WTC11 (cell line): ENCODE data around the gene CRACR2B.

Source experiments
- JUN ChIP-seq: sonication (generic); formaldehyde crosslinking; IDR thresholded peaks from 2 replicates; pipeline ENCODE4 v1.8.0; 2023; ENCODE audit warnings: mild to moderate bottlenecking, missing genetic modification reagents
- PREB ChIP-seq: sonication (generic); formaldehyde crosslinking; IDR thresholded peaks from 2 replicates; pipeline ENCODE4 v1.8.1; 2022; ENCODE audit warnings: mild to moderate bottlenecking, missing genetic modification reagents, moderate library complexity, borderline replicate concordance
- ZNF416 ChIP-seq: fragments of 250-450 bp; sonication (Bioruptor Pico); IDR thresholded peaks from 2 replicates; pipeline ENCODE4 v1.9.0; 2021; ENCODE audit warnings: mild to moderate bottlenecking, inconsistent platforms
- TF ChIP-seq, protein P1 (sequence below): fragments of 200-600 bp; IDR thresholded peaks from 2 replicates; pipeline ENCODE4 v1.8.0; 2022; ENCODE audit warnings: antibody characterized with exemption
- TF ChIP-seq, protein P2 (sequence below): sonication (generic); formaldehyde crosslinking; IDR thresholded peaks from 2 replicates; pipeline ENCODE4 v1.8.0; 2022; ENCODE audit warnings: mild to moderate bottlenecking, missing genetic modification reagents

DNA sequence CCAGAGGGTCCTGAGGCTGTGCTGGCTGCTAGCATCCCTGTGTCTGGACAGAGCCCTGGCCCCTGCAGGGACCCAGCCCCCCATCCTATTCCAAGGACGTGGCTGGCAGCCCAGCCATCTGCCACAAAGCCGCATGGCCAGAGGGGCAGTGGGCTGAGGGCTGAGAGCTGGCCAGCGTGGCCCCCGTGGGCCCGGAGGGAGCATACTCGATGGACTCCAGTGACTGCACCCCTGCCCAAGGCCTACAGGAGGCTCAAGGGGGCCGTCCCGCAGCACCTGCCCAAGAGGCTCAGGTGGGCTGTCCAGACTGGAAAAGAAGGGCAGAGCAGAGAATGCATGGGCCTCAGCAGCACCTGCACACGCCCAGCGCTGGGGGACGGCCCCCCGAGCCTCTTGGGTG, 28.1 kb downstream of the CRACR2B start:
- TF ChIP-seq, protein P1, sequence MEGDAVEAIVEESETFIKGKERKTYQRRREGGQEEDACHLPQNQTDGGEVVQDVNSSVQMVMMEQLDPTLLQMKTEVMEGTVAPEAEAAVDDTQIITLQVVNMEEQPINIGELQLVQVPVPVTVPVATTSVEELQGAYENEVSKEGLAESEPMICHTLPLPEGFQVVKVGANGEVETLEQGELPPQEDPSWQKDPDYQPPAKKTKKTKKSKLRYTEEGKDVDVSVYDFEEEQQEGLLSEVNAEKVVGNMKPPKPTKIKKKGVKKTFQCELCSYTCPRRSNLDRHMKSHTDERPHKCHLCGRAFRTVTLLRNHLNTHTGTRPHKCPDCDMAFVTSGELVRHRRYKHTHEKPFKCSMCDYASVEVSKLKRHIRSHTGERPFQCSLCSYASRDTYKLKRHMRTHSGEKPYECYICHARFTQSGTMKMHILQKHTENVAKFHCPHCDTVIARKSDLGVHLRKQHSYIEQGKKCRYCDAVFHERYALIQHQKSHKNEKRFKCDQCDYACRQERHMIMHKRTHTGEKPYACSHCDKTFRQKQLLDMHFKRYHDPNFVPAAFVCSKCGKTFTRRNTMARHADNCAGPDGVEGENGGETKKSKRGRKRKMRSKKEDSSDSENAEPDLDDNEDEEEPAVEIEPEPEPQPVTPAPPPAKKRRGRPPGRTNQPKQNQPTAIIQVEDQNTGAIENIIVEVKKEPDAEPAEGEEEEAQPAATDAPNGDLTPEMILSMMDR: no peak
- TF ChIP-seq ZNF416 (CRISPR knock-in tag): no peak
- TF ChIP-seq JUN: no peak
- TF ChIP-seq PREB: no peak
- TF ChIP-seq, protein P2, sequence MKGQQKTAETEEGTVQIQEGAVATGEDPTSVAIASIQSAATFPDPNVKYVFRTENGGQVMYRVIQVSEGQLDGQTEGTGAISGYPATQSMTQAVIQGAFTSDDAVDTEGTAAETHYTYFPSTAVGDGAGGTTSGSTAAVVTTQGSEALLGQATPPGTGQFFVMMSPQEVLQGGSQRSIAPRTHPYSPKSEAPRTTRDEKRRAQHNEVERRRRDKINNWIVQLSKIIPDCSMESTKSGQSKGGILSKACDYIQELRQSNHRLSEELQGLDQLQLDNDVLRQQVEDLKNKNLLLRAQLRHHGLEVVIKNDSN (CRISPR knock-in tag): no peak
